ENCODE measurements around the gene GULP1. TPM values are rescaled to one million over a fixed set of nuclear protein-coding genes. Genes with fewer than 3 reads are reported as not detected.
A peak's percentile ranks its signal among the peaks of the same experiment; 100 is the strongest.

Gene GULP1
- polyA plus RNA-seq, 3 donors: 53.6 to 59.4 (median 54.2) TPM

DNA sequence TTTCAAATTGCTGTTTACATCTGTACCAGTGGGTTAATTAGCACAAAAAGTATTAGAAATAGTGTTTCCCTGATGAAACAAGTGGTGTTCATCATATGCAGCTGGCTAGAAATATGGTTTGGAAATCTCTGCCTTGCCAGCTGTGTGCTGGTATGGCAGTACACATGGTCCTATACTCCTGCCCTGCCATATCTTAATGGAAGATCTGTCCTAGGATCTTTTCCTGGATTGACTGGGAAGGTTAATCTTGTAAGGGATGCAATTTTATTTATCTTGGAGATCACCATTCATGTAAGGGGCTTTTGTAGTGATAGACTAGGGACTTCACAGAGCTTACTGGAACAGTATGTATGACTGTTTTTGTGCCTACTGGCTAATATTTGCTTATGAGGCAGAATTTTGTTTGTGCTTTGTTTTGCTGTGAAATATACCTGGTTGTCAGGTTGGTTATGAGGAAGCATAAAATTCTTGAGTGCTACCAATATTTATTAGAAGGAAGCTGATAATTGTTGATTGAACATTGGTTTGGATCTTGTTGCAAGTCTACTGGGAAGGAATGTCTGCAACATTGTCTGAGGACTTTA, 73.5 kb downstream of the GULP1 start:
- no peak for DNase-seq

- DNase-seq: no peak
Measured at GRCh38 chr2:188367164-188367563, 75.5 kb downstream of the GULP1 start.

- DNase-seq: peak; percentile 4
Measured at GRCh38 chr2:188369365-188369764, 77.7 kb downstream of the GULP1 start.

- DNase-seq: no peak
Measured at GRCh38 chr2:188378371-188378950, 86.8 kb downstream of the GULP1 start.

- no peak for DNase-seq
Measured at GRCh38 chr2:188379748-188380147, 88.1 kb downstream of the GULP1 start.

- DNase-seq: no peak
Measured at GRCh38 chr2:188380280-188380679, 88.6 kb downstream of the GULP1 start.

- no peak for DNase-seq
Measured at GRCh38 chr2:188381614-188382013, 89.9 kb downstream of the GULP1 start.

- no peak for DNase-seq
Measured at GRCh38 chr2:188382107-188382506, 90.4 kb downstream of the GULP1 start.

DNA sequence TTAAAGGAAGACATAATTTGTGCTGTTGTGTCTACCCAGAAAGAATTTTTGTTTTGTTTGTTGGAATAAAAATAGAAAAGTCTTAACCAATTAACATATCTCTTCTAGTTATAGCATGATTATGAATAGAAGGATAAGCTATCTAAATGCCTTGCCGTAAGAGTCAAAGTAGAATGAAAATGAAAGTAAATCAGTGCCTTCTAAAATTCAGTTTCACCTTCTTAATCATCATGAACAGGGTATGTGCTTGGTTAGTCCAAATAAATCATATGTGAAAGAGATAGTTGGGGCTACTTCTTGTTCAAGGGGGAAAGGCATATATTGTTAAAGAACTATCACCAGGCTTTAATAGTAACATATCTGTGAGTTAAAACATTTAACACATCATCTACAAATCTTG, 91.5 kb downstream of the GULP1 start:
- DNase-seq: no peak

- DNase-seq: no peak
Measured at GRCh38 chr2:188385857-188386256, 94.2 kb downstream of the GULP1 start.

- no peak for DNase-seq
Measured at GRCh38 chr2:188388831-188389230, 97.2 kb downstream of the GULP1 start.

DNA sequence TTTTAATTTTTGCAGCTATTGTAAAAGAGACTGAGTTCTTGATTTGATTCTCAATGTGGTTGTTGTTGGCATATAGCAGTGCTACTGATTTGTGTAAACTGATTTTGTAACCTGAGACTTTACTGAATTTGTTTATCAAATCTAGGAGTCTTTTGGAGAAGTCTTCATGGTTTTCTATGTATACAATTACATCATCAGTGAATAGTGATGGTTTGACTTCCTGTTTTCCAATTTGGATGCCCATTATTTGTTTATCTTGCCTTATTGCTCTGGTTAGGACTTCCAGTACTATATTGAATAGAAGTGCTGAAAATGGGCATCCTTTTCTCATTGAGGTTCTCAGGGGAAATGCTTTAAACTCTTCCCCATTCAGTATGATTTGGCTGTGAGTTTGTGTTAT, 99.7 kb downstream of the GULP1 start:
- no peak for DNase-seq

GRCh38 chr2:188394931-188395472, 103.3 kb downstream of the GULP1 start:
- no peak for DNase-seq

GRCh38 chr2:188395903-188396689, 104.4 kb downstream of the GULP1 start:
- DNase-seq: no peak

- DNase-seq: no peak
Measured at GRCh38 chr2:188399159-188399558, 107.5 kb downstream of the GULP1 start.

- no peak for DNase-seq
Measured at GRCh38 chr2:188403676-188404075, 112.0 kb downstream of the GULP1 start.

- no peak for DNase-seq
Measured at GRCh38 chr2:188404341-188405004, 112.8 kb downstream of the GULP1 start.

DNA sequence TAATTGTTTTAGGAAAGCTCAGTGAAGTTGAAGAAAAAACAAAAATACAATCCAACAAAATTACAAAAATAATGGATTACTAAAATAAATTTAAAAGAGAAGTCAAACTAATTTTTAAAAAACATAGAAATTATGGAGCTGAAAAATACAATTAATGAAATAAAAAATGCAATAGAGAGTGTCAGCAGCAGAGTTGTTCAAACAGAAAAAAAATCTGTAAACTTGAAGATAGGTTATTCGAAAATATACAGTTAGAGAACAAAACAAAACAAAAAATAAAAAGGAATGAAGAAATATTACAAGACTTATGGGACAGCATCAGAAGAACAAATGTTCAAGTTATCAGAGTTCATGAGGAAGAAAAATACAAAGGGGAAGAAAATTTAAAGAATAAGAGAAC, 114.7 kb downstream of the GULP1 start:
- DNase-seq: no peak

- no peak for DNase-seq
Measured at GRCh38 chr2:188410504-188411235, 119.0 kb downstream of the GULP1 start.

DNA sequence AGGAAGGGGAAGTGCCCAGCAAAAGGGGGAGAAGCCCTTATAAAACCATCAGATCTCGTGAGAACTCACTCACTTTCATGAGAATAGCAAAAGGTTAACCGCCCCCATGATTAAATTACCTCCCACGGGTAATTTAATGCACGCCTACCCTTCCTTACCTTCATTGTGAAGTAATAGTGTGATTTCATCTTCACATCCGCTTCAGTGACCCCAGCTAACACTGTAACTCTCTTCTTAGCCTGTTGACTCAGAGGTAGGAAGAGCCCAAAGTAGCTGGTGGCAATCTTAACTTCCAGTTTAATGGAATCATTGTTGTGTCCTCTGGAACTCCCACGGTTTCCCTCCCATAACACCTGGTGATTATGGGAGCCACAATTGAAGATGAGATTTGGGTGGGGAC, 120.5 kb downstream of the GULP1 start:
- DNase-seq: no peak

DNA sequence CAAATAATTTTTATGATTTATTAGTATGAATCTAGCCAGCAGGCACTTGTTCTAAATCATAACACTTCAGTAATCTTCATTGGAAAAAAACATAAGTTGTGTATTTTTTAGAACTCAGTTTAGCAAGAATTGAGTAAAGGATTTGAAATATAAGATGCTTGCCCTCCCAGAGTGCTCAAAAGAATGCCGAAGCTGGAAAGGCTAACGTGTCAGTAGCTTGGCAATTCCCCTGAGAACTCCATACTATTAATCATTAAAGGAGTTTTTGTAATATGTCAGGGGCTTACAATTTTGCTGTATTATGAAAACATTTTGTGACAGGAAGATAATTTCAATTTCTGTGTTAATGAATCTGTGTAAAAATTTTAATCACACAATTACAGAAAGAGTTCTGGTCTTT, 122.7 kb downstream of the GULP1 start:
- peak; percentile 11 for DNase-seq
